HepG2 (cell line): Measurements from ENCODE around the gene SPTBN2. TPM values are rescaled to one million over a fixed set of nuclear protein-coding genes. Genes with fewer than 3 reads are reported as not detected.

ENCODE experiments used
- AGO2 ChIP-seq: fragments of 200-400 bp; formaldehyde crosslinking; optimal IDR thresholded peaks from 2 replicates; pipeline ENCODE3; 2017; ENCODE audit warnings: mild to moderate bottlenecking, low read depth, low read length, moderate library complexity
- CSRNP1 ChIP-seq: sonication (generic); formaldehyde crosslinking; IDR thresholded peaks from 2 replicates; pipeline ENCODE4 v1.8.1; 2023; ENCODE audit warnings: mild to moderate bottlenecking, missing genetic modification reagents
- DDIT3 ChIP-seq: sonication (generic); formaldehyde crosslinking; IDR thresholded peaks from 2 replicates; pipeline ENCODE4 v1.4.0; 2020; ENCODE audit warnings: mild to moderate bottlenecking, missing genetic modification reagents
- E2F5 ChIP-seq: sonication (generic); formaldehyde crosslinking; conservative IDR thresholded peaks from 2 replicates; pipeline ENCODE4 v1.4.0; 2020; ENCODE audit warnings: missing genetic modification reagents
- HIC2 ChIP-seq: sonication (generic); formaldehyde crosslinking; IDR thresholded peaks from 2 replicates; pipeline ENCODE4 v1.9.0; 2022; ENCODE audit warnings: low read depth, missing genetic modification reagents
- HMGXB4 ChIP-seq, 2 experiments: sonication (generic) in 1 of 2; formaldehyde crosslinking in 1 of 2; IDR thresholded peaks; 2 replicates each; pipeline versions ENCODE4 v1.4.0 to v1.6.1; 2018 to 2020; ENCODE audit warnings: missing genetic modification reagents in 2 of 2, borderline replicate concordance in 1 of 2, low read depth in 1 of 2, mild to moderate bottlenecking in 1 of 2, missing biosample characterization in 1 of 2
- HNF4A ChIP-seq: sonication (generic); formaldehyde crosslinking; IDR thresholded peaks from 2 replicates; pipeline ENCODE4 v1.4.0; 2020; ENCODE audit warnings: missing genetic modification reagents
- HOXA9 ChIP-seq: sonication (generic); formaldehyde crosslinking; IDR thresholded peaks from 2 replicates; pipeline ENCODE4 v1.8.1; 2022; ENCODE audit warnings: missing genetic modification reagents, mild to moderate bottlenecking, moderate library complexity, borderline replicate concordance
- IKZF4 ChIP-seq: sonication (generic); formaldehyde crosslinking; IDR thresholded peaks from 2 replicates; pipeline ENCODE4 v1.5.1; 2020; ENCODE audit warnings: borderline replicate concordance, mild to moderate bottlenecking, low read depth, missing genetic modification reagents; ENCODE audit errors: not compliant biosample characterization
- KLF9 ChIP-seq: IDR thresholded peaks from 2 replicates; pipeline ENCODE4 v1.6.1; 2016; ENCODE audit warnings: low read depth
- MAF1 ChIP-seq: sonication (generic); formaldehyde crosslinking; IDR thresholded peaks from 2 replicates; pipeline ENCODE4 v1.5.0; 2020; ENCODE audit warnings: missing genetic modification reagents, borderline replicate concordance
- MBD4 ChIP-seq: IDR thresholded peaks from 2 replicates; pipeline ENCODE4 v1.6.1; 2012; ENCODE audit warnings: low read length, inconsistent platforms, borderline replicate concordance
- MEIS2 ChIP-seq: sonication (generic); formaldehyde crosslinking; IDR thresholded peaks from 2 replicates; pipeline ENCODE4 v1.9.0; 2021; ENCODE audit warnings: mild to moderate bottlenecking, missing genetic modification reagents
- RFX5 ChIP-seq: IDR thresholded peaks from 2 replicates; pipeline ENCODE4 v1.6.1; 2011; ENCODE audit warnings: low read depth, low read length, improper control_type of control experiment
- ZBTB43 ChIP-seq: sonication (generic); formaldehyde crosslinking; conservative IDR thresholded peaks from 2 replicates; pipeline ENCODE4 v1.4.0; 2020; ENCODE audit warnings: missing genetic modification reagents
- ZNF180 ChIP-seq: sonication (generic); formaldehyde crosslinking; IDR thresholded peaks from 2 replicates; pipeline ENCODE4 v1.4.0; 2020; ENCODE audit warnings: low read depth, missing genetic modification reagents, borderline replicate concordance
- ZNF543 ChIP-seq: sonication (generic); formaldehyde crosslinking; IDR thresholded peaks from 2 replicates; pipeline ENCODE4 v1.4.0; 2020; ENCODE audit warnings: mild to moderate bottlenecking, missing genetic modification reagents
- ZNF605 ChIP-seq: sonication (generic); formaldehyde crosslinking; IDR thresholded peaks from 2 replicates; pipeline ENCODE4 v1.8.0; 2022; ENCODE audit warnings: mild to moderate bottlenecking, missing genetic modification reagents
- ZNF704 ChIP-seq: sonication (generic); formaldehyde crosslinking; IDR thresholded peaks from 2 replicates; pipeline ENCODE4 v1.8.1; 2023; ENCODE audit warnings: mild to moderate bottlenecking, inconsistent platforms, moderate library complexity, missing genetic modification reagents, borderline replicate concordance
- polyA plus RNA-seq, 8 experiments: library from polyadenylated mRNA; depleted of rRNA in 3 of 8; stranded (reverse) in 7 of 8; unstranded in 1 of 8; fragments of >200 nt; fragmentation: Illumina TruSeq in 4 of 8; extraction: Trizol in 4 of 8; gene quantifications; 2 replicates each; pipeline versions ENCODE4 v1.2.1 to v1.2.3, GENCODE V29; 2011 to 2016; ENCODE audit warnings: low read depth in 4 of 8, missing spikeins in 1 of 8, mixed read lengths in 1 of 8; ENCODE audit not compliant: insufficient read depth in 1 of 8
- total RNA-seq, 5 experiments: library from RNA; depleted of rRNA; stranded (reverse); fragments of >200 nt; fragmentation: Illumina TruSeq; extraction: Trizol; gene quantifications; 2 replicates each; pipeline ENCODE4 v1.2.3, GENCODE V29; 2016; ENCODE audit warnings: low read depth in 1 of 5

Gene SPTBN2
- total and polyA plus RNA-seq, 2 of the 13 experiments (the other 11 are each of a cell fraction or from before 2014, with no cell fraction given) = 0.65 to 4.0 TPM

GRCh38 chr11:66727282-66728037, 1.6 kb downstream of the SPTBN2 start (continued):
- TF ChIP-seq ZNF605 (CRISPR knock-in tag) (0 out of 2 replicates have a peak, but pooled peaks have one; percentile 23), CSRNP1 (CRISPR knock-in tag) (no peak; the same call in 1 of the 2 replicates), HNF4A (no peak), HMGXB4 (CRISPR knock-in tag; IDR thresholded peaks at IDR 0.05; ENCODE audit: borderline replicate concordance in 1 of 2, low read depth in 1 of 2) (no peak), E2F5 (CRISPR knock-in tag) (no peak), IKZF4 (no peak), ZNF180 (CRISPR knock-in tag) (no peak), AGO2 (no peak), HOXA9 (CRISPR knock-in tag) (no peak), ZBTB43 (CRISPR knock-in tag) (no peak), ZNF543 (CRISPR knock-in tag) (no peak), RFX5 (no peak), HIC2 (CRISPR knock-in tag) (no peak), KLF9 (CRISPR knock-in tag) (no peak), MAF1 (CRISPR knock-in tag) (no peak), MBD4 (no peak), ZNF704 (CRISPR knock-in tag) (no peak), DDIT3 (CRISPR knock-in tag) (no peak), MEIS2 (CRISPR knock-in tag) (no peak)
